DOHH2 (cell line): ENCODE results near the gene GRIA1.

Experiments
- H3F3A ChIP-seq: fragments of 200-600 bp; sonication (generic), shearing (Covaris generic); 2 replicates; pipeline ENCODE4 v1.6.0; 2016; ENCODE audit warnings: antibody characterized with exemption, mild to moderate bottlenecking; ENCODE audit not compliant: control insufficient read depth, insufficient read depth
- H3K27ac ChIP-seq: fragments of 200-600 bp; sonication (generic); 2 replicates; pipeline ENCODE4 v1.5.1; 2014; ENCODE audit warnings: low read depth, mild to moderate bottlenecking, low read length, moderate library complexity
- H3K27me3 ChIP-seq: fragments of 200-600 bp; sonication (generic); 2 replicates; pipeline ENCODE4 v1.6.1; 2014; ENCODE audit warnings: mild to moderate bottlenecking, low read length, mixed read lengths; ENCODE audit not compliant: control insufficient read depth
- H3K36me3 ChIP-seq: fragments of 200-600 bp; sonication (generic); 2 replicates; pipeline ENCODE4 v1.6.1; 2014; ENCODE audit warnings: mild to moderate bottlenecking, low read length, moderate library complexity, mixed read lengths; ENCODE audit not compliant: control insufficient read depth
- H3K4me1 ChIP-seq: fragments of 200-600 bp; sonication (generic); 2 replicates; pipeline ENCODE4 v1.6.1; 2014; ENCODE audit warnings: mild to moderate bottlenecking, low read length, mixed read lengths; ENCODE audit not compliant: control insufficient read depth
- H3K4me2 ChIP-seq: fragments of 200-600 bp; sonication (generic); 2 replicates; pipeline ENCODE4 v1.6.0; 2014; ENCODE audit warnings: mild to moderate bottlenecking, low read length, moderate library complexity
- H3K4me3 ChIP-seq: fragments of 200-600 bp; sonication (generic); 2 replicates; pipeline ENCODE4 v1.5.1; 2014; ENCODE audit warnings: mild to moderate bottlenecking, low read length, mixed read lengths
- H3K79me2 ChIP-seq: fragments of 200-600 bp; sonication (generic); 2 replicates; pipeline ENCODE4 v1.6.1; 2014; ENCODE audit warnings: mild to moderate bottlenecking, low read length, mixed read lengths; ENCODE audit not compliant: control insufficient read depth
- H3K9me2 ChIP-seq: fragments of 200-600 bp; sonication (generic); replicated peaks from 2 replicates; pipeline ENCODE4 v1.6.1; 2014; ENCODE audit warnings: mild to moderate bottlenecking, low read length, mixed read lengths; ENCODE audit not compliant: control insufficient read depth
- H3K9me3 ChIP-seq: fragments of 200-600 bp; sonication (generic); 2 replicates; pipeline ENCODE4 v1.6.1; 2014; ENCODE audit warnings: antibody characterized with exemption, low read length, mixed read lengths; ENCODE audit not compliant: control insufficient read depth, insufficient read depth
- H4K20me1 ChIP-seq: fragments of 200-600 bp; sonication (generic); 2 replicates; pipeline ENCODE4 v1.6.0; 2014; ENCODE audit warnings: low read depth, mild to moderate bottlenecking, antibody characterized with exemption, low read length, moderate library complexity; ENCODE audit not compliant: control insufficient read depth, insufficient read depth
- EZH2phosphoT487 ChIP-seq: fragments of 200-600 bp; sonication (generic); IDR thresholded peaks from 2 replicates; pipeline ENCODE4 v1.6.1; 2017; ENCODE audit warnings: borderline replicate concordance, mild to moderate bottlenecking, antibody characterized with exemption, low read length, moderate library complexity, mixed read lengths
- TF ChIP-seq, protein P1 (sequence below): fragments of 200-600 bp; sonication (generic); IDR thresholded peaks from one replicate; pipeline ENCODE4 v1.5.1; 2014; ENCODE audit warnings: antibody characterized with exemption, mild to moderate bottlenecking, low read depth, low read length; ENCODE audit not compliant: poor library complexity, severe bottlenecking

The GRIA1 gene

GRCh38 chr5:153625826-153626354, 135.4 kb downstream of the GRIA1 start:
- no peaks in the 10 kb centered on the region for H3K9me2 ChIP-seq
- H3K4me2 ChIP-seq = no peak overlapping the region
- H3K36me3 ChIP-seq = no peaks in the 10 kb centered on the region
- no peaks in the 10 kb centered on the region for H3K4me1 ChIP-seq
- H4K20me1 ChIP-seq = no peaks in the 10 kb centered on the region
- H3K79me2 ChIP-seq = no peaks in the 10 kb centered on the region
- H3K27ac ChIP-seq = no peak overlapping the region
- H3K9me3 ChIP-seq = no peaks in the 10 kb centered on the region
- H3K27me3 ChIP-seq = no peaks in the 10 kb centered on the region; the same call in 1 of the 2 replicates
- H3F3A ChIP-seq = no peaks in the 10 kb centered on the region
- H3K4me3 ChIP-seq = no peak overlapping the region
- no peak for TF ChIP-seq EZH2phosphoT487
- TF ChIP-seq, protein P1, sequence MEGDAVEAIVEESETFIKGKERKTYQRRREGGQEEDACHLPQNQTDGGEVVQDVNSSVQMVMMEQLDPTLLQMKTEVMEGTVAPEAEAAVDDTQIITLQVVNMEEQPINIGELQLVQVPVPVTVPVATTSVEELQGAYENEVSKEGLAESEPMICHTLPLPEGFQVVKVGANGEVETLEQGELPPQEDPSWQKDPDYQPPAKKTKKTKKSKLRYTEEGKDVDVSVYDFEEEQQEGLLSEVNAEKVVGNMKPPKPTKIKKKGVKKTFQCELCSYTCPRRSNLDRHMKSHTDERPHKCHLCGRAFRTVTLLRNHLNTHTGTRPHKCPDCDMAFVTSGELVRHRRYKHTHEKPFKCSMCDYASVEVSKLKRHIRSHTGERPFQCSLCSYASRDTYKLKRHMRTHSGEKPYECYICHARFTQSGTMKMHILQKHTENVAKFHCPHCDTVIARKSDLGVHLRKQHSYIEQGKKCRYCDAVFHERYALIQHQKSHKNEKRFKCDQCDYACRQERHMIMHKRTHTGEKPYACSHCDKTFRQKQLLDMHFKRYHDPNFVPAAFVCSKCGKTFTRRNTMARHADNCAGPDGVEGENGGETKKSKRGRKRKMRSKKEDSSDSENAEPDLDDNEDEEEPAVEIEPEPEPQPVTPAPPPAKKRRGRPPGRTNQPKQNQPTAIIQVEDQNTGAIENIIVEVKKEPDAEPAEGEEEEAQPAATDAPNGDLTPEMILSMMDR = no peak

GRCh38 chr5:153626836-153627235, 136.4 kb downstream of the GRIA1 start:
- Histone ChIP-seq H3K4me3 (no peak overlapping the region), H3K4me2 (no peak overlapping the region), H3K27ac (no peak overlapping the region)

DNA sequence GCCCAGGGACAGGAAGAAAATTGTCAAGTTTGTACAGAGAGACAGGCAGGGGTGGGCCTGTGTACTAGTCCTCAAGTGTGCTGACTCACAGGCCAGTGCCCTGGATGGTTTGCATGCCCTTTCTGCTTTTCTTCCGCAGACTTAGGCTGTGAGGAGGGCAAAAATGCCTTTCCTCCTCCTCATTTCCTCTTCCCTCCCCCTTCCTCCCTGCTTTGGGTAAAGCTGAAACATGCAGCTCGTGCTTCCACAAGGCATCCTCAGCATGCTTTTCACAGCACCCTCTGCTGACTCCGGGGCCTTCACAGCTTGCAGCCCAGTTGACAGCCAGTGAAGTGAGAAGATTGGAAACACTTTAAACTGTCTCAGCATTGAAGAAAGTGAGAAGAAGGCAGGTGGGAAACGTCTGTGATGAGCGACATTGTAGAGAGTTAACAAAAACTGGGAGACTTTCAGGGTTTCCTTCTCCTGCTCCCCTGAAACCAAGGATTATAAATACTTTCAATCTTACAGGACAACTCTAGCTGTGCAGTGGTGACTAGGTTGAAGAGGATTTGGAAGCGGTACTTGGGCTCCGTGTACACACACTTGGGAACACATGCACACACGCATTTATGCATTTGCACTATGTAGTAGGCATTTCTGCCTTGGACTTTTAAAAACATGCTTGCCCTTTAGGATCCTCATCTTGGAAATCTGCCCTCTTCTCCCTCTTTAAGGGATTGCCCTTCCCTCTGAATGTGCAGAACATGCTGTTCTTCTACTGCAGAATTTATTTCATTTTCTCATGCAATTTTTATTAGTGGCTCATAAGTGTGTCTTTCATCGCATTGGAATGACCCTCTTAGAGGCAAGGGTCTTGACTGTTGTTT, 138.8 kb downstream of the GRIA1 start:
- no peak overlapping the region for H3K27ac ChIP-seq
- no peaks in the 10 kb centered on the region for H3K9me3 ChIP-seq
- H3K4me1 ChIP-seq = no peaks in the 10 kb centered on the region
- H3K36me3 ChIP-seq = no peaks in the 10 kb centered on the region
- TF ChIP-seq, protein P1 = no peak
- no peak for TF ChIP-seq EZH2phosphoT487
- no peaks in the 10 kb centered on the region for H3F3A ChIP-seq
- no peak overlapping the region for H3K4me3 ChIP-seq
- no peak overlapping the region for H3K4me2 ChIP-seq
- H4K20me1 ChIP-seq = no peaks in the 10 kb centered on the region
- H3K27me3 ChIP-seq = no peaks in the 10 kb centered on the region; the same call in 1 of the 2 replicates
- H3K9me2 ChIP-seq = no peaks in the 10 kb centered on the region
- H3K79me2 ChIP-seq = no peaks in the 10 kb centered on the region

More at GRCh38 chr5:153626836-153627235, 136.4 kb downstream of the GRIA1 start:
- Histone ChIP-seq H3K79me2 (no peaks in the 10 kb centered on the region), H3K9me3 (no peaks in the 10 kb centered on the region), H4K20me1 (no peaks in the 10 kb centered on the region), H3F3A (no peaks in the 10 kb centered on the region), H3K27me3 (no peaks in the 10 kb centered on the region; the same call in 1 of the 2 replicates), H3K36me3 (no peaks in the 10 kb centered on the region), H3K9me2 (no peaks in the 10 kb centered on the region), H3K4me1 (no peaks in the 10 kb centered on the region)
- no peak for TF ChIP-seq EZH2phosphoT487
- TF ChIP-seq, protein P1 = no peak
